SK-N-SH treated with all-trans-retinoic acid at 6 μM for 48 hours (cell line): ENCODE data around the gene RFX4.

ENCODE experiments used
- ATAC-seq: fragments of 200-7000 bp; cut with Tn5 transposase; 3 replicates; pipeline ENCODE4 v1.9.1; 2020; ENCODE audit warnings: mild to moderate bottlenecking, moderate library complexity
- ARNTL ChIP-seq: fragments of 450-650 bp; formaldehyde crosslinking; IDR thresholded peaks from 2 replicates; pipeline ENCODE4 v1.5.0; 2020; ENCODE audit warnings: low read depth, mild to moderate bottlenecking, moderate library complexity, borderline replicate concordance
- BACH2 ChIP-seq: fragments of 250-450 bp; sonication (Bioruptor Pico); IDR thresholded peaks from 2 replicates; pipeline ENCODE4 v1.9.0; 2021; ENCODE audit warnings: mild to moderate bottlenecking, borderline replicate concordance
- CREB5 ChIP-seq: fragments of 250-450 bp; sonication (Bioruptor Pico); IDR thresholded peaks from 2 replicates; pipeline ENCODE4 v1.5.1; 2020; ENCODE audit warnings: low read depth, mild to moderate bottlenecking, moderate library complexity
- CSDC2 ChIP-seq: fragments of 250-450 bp; sonication (Bioruptor Pico); IDR thresholded peaks from 2 replicates; pipeline ENCODE4 v1.5.0; 2020; ENCODE audit warnings: mild to moderate bottlenecking, moderate library complexity
- ESRRG ChIP-seq: fragments of 250-450 bp; sonication (Bioruptor Pico); IDR thresholded peaks from 2 replicates; pipeline ENCODE4 v1.6.1; 2021; ENCODE audit warnings: mild to moderate bottlenecking
- GLIS3 ChIP-seq: fragments of 250-450 bp; sonication (Bioruptor Pico); IDR thresholded peaks from 2 replicates; pipeline ENCODE4 v1.5.0; 2020; ENCODE audit warnings: mild to moderate bottlenecking, moderate library complexity
- ISL1 ChIP-seq: fragments of 250-450 bp; sonication (Bioruptor Pico); IDR thresholded peaks from 2 replicates; pipeline ENCODE4 v2.1.2; 2022; ENCODE audit warnings: mild to moderate bottlenecking, moderate library complexity
- OSR1 ChIP-seq: fragments of 250-450 bp; sonication (Bioruptor Pico); IDR thresholded peaks from 2 replicates; pipeline ENCODE4 v1.8.0; 2022; ENCODE audit warnings: moderate library complexity, mild to moderate bottlenecking, inconsistent platforms
- POU6F1 ChIP-seq: fragments of 250-450 bp; sonication (Bioruptor Pico); IDR thresholded peaks from 2 replicates; pipeline ENCODE4 v1.8.0; 2021; ENCODE audit warnings: low read depth, mild to moderate bottlenecking, moderate library complexity, borderline replicate concordance
- PPARA ChIP-seq: fragments of 250-450 bp; sonication (Bioruptor Pico); IDR thresholded peaks from 2 replicates; pipeline ENCODE4 v1.5.0; 2020; ENCODE audit warnings: mild to moderate bottlenecking, borderline replicate concordance
- TCF4 ChIP-seq: fragments of 250-450 bp; sonication (Bioruptor Pico); IDR thresholded peaks from 2 replicates; pipeline ENCODE4 v1.8.0; 2021; ENCODE audit warnings: mild to moderate bottlenecking, moderate library complexity, borderline replicate concordance
- TOX ChIP-seq: fragments of 250-450 bp; sonication (Bioruptor Pico); IDR thresholded peaks from 2 replicates; pipeline ENCODE4 v1.8.0; 2021; ENCODE audit warnings: mild to moderate bottlenecking, moderate library complexity, borderline replicate concordance
- TSHZ2 ChIP-seq: fragments of 250-450 bp; sonication (Bioruptor Pico); IDR thresholded peaks from 2 replicates; pipeline ENCODE4 v1.5.0; 2020; ENCODE audit warnings: mild to moderate bottlenecking, moderate library complexity
- ZC3H10 ChIP-seq: fragments of 250-450 bp; sonication (Bioruptor Pico); IDR thresholded peaks from 2 replicates; pipeline ENCODE4 v1.5.1; 2021; ENCODE audit warnings: mild to moderate bottlenecking, moderate library complexity
- ZFP3 ChIP-seq: fragments of 250-450 bp; sonication (Bioruptor Pico); IDR thresholded peaks from 2 replicates; pipeline ENCODE4 v1.5.0; 2020; ENCODE audit warnings: mild to moderate bottlenecking, moderate library complexity
- ZFP30 ChIP-seq: fragments of 450-650 bp; formaldehyde crosslinking; IDR thresholded peaks from 2 replicates; pipeline ENCODE4 v1.5.0; 2022; ENCODE audit warnings: mild to moderate bottlenecking, moderate library complexity
- ZNF565 ChIP-seq: fragments of 450-650 bp; formaldehyde crosslinking; conservative IDR thresholded peaks from 2 replicates; pipeline ENCODE4 v1.5.0; 2020; ENCODE audit warnings: low read depth, mild to moderate bottlenecking, moderate library complexity
- ZNF70 ChIP-seq: fragments of 450-650 bp; formaldehyde crosslinking; IDR thresholded peaks from 2 replicates; pipeline ENCODE4 v1.5.0; 2020; ENCODE audit warnings: mild to moderate bottlenecking, moderate library complexity
- ZNF8 ChIP-seq: fragments of 450-650 bp; formaldehyde crosslinking; IDR thresholded peaks from 2 replicates; pipeline ENCODE4 v1.5.0; 2020; ENCODE audit warnings: mild to moderate bottlenecking, moderate library complexity
- TF ChIP-seq, protein P1 (sequence below): fragments of 250-450 bp; sonication (Bioruptor Pico); IDR thresholded peaks from 2 replicates; pipeline ENCODE4 v1.5.1; 2021; ENCODE audit warnings: mild to moderate bottlenecking, moderate library complexity

The RFX4 gene

DNA sequence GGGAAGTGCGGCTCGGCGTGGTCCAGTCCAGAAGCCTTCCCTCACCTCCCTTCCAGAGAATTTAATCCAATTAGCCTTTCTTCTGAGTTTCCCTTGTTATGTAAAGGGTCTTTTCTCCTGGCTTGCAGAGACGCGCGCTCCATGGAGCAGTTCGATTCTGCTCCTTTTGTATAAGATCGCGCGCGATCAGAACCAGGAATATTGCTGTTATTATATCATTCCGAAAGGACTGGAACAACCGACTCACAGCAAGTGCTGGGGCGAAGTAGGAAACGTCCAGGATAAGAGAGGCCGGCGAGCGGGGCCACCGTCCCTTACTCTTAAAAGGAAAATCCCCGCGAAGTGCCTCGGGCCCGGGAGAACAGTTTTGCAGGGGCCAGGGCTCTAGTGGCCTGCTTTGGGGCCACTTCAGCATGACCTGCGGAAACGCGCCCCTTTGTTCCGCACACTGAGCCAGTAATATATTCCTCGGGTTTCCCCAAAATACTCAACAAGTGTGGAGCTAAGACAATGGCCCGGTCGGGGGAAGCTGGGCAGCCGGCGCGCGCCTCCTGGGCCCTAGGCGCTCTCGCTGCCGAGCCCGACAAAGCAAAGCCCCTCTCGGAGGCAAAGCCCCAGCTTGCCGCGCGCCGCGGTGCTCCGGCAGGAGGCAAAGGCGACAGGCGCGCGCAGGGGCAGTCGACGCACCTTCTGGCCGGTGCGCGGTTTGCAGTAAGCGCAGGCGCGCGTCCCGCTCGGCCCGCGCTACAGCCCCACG, 2.9 kb downstream of the RFX4 start:
- TF ChIP-seq TCF4 (CRISPR knock-in tag) (no peak), POU6F1 (no peak), OSR1 (CRISPR knock-in tag) (no peak), CREB5 (CRISPR knock-in tag) (no peak), ZNF565 (CRISPR knock-in tag) (no peak), TSHZ2 (no peak), ZC3H10 (CRISPR knock-in tag) (no peak), ARNTL (no peak), ISL1 (CRISPR knock-in tag) (no peak), GLIS3 (CRISPR knock-in tag) (no peak), ZNF8 (CRISPR knock-in tag) (no peak), PPARA (CRISPR knock-in tag) (no peak), ZFP30 (CRISPR knock-in tag) (no peak), BACH2 (CRISPR knock-in tag) (no peak), ESRRG (CRISPR knock-in tag) (no peak), TOX (CRISPR knock-in tag) (no peak), CSDC2 (CRISPR knock-in tag) (no peak)
- TF ChIP-seq, protein P1, sequence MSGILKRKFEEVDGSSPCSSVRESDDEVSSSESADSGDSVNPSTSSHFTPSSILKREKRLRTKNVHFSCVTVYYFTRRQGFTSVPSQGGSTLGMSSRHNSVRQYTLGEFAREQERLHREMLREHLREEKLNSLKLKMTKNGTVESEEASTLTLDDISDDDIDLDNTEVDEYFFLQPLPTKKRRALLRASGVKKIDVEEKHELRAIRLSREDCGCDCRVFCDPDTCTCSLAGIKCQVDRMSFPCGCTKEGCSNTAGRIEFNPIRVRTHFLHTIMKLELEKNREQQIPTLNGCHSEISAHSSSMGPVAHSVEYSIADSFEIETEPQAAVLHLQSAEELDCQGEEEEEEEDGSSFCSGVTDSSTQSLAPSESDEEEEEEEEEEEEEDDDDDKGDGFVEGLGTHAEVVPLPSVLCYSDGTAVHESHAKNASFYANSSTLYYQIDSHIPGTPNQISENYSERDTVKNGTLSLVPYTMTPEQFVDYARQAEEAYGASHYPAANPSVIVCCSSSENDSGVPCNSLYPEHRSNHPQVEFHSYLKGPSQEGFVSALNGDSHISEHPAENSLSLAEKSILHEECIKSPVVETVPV (CRISPR knock-in tag) = no peak
- ATAC-seq = no peak

DNA sequence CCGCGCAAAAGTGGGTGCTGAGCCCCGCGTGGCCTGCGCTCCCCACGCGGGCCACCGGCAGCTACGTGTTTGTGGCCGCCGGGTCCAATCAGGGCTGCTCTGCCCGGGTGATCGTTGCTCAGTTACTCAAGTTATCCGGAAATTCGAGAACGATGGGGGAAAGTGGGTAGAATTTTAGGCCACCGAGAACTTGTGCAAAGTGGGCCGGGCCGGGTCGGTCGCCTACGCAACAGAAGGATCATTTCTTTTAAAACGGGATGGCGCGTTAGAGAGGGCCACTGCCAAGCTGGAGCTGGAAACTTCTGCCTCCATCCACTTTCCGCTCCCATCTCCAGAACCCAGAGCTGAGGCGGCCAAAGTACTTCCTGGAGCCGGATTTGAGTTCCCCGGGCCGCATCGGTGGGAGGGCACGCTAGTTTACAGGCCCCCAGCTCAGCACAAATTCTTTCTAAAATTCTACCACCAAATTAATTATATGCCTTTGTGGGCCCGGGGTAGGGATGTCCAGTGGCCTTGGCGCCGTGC, 3.5 kb downstream of the RFX4 start:
- ATAC-seq = no peak
- no peak for TF ChIP-seq CSDC2 (CRISPR knock-in tag)

DNA sequence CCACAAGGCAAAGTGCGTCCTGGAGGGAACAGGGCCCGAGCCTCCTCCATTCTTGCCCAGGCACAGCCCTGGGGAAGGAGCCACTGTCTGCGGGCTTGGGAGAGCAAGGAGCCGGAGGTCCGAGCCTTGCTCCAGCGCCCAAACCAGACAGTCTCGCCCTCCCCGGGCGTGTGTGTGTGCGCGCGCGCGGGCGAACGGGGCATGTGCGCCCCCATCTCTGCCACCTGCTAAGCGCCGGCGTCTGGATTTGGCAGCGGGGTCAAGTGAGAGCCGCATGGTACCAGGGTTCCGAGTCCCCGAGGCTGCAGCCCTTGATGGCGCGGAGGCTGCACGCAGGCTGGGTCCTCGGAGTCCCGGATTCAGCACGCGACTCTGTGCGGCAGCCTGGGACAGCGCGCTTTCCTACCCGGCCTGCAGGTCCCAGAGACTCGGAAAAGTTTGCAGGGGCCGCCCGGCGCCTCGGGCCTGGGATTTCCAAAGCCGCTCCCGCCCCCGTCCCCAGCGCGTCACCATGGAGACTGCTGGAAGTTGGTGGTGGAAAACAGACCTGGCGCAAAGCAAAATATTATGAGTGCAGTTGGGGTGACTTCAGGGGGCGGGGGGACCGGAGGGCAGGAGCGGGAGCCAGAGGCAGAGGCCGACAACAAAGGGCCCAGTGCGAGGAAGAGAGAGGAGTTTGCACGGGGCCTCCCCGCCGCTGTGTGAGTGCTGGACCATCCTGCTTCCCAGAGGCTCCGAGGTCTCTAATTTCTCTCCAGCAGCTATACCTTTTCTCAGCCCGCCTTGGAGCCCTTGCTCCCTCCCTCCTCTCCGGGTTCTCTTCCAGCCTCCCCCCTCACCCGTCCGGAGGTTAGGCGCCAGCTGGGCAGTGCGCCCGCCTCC, 4.2 kb downstream of the RFX4 start:
- peak; percentile 30 for ATAC-seq
- TF ChIP-seq ZNF8 (CRISPR knock-in tag) (no peak), GLIS3 (CRISPR knock-in tag) (no peak)

DNA sequence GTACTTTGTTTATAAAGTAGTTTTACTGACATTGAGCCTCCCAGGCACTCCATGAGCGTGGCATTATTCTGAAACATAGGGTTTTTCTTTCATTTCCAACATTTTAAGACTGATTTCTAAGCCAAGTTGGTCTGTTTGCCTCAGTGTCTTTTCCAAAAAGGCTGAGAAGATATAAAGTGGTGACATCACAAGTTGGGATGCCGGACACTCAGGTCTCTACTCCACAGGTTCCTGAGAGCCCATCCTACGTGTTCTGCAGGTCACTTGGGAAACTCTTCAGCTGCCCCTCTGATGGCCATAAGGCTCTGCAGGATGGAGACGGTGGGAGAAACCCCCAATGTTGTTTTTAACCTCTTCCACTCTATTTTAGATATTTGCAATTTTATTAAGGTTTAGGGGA, 6.0 kb downstream of the RFX4 start:
- no peak for ATAC-seq
- TF ChIP-seq TSHZ2 = no peak
- TF ChIP-seq POU6F1 = no peak
- no peak for TF ChIP-seq CSDC2 (CRISPR knock-in tag)
- no peak for TF ChIP-seq TCF4 (CRISPR knock-in tag)
- no peak for TF ChIP-seq ESRRG (CRISPR knock-in tag)
- no peak for TF ChIP-seq ZFP3 (CRISPR knock-in tag)
- TF ChIP-seq ZNF70 = no peak
- TF ChIP-seq, all 23 proteins: peak for 0
